ES-I3 (cell line): ENCODE data around the gene CLEC20A.

Experiments used
- H3K36me3 ChIP-seq: 2 replicates; pipeline ENCODE4 v1.6.1; 2013; ENCODE audit warnings: mild to moderate bottlenecking, low read length, control low read depth, moderate library complexity; ENCODE audit not compliant: insufficient read depth
- H3K4me1 ChIP-seq: 2 replicates; pipeline ENCODE4 v1.6.1; 2013; ENCODE audit warnings: mild to moderate bottlenecking, control low read depth, low read length; ENCODE audit not compliant: insufficient read depth
- H3K9ac ChIP-seq: 2 replicates; pipeline ENCODE4 v1.6.1; 2013; ENCODE audit warnings: low read depth, mild to moderate bottlenecking, low read length, moderate library complexity
- H3K9me3 ChIP-seq: 2 replicates; pipeline ENCODE4 v1.6.1; 2013; ENCODE audit warnings: mild to moderate bottlenecking, low read length, moderate library complexity; ENCODE audit not compliant: control insufficient read depth, insufficient read depth

CLEC20A gene

GRCh38 chr1:178534137-178534868 is 37.5 kb upstream of the CLEC20A start:
- H3K4me1 ChIP-seq = peaks cover 12% of the 10 kb centered on the region; the same call in 1 of the 2 replicates
- H3K36me3 ChIP-seq = no peaks in the 10 kb centered on the region
- no peak overlapping the region for H3K9ac ChIP-seq
- no peaks in the 10 kb centered on the region for H3K9me3 ChIP-seq

- Histone ChIP-seq H3K9me3 (no peaks in the 10 kb centered on the region), H3K4me1 (peaks cover 7% of the 10 kb centered on the region; the same call in 1 of the 2 replicates), H3K36me3 (no peaks in the 10 kb centered on the region), H3K9ac (no peak overlapping the region)
Observed at GRCh38 chr1:178533121-178533946, 36.6 kb upstream of the CLEC20A start.

GRCh38 chr1:178532392-178532791 is 35.6 kb upstream of the CLEC20A start:
- Histone ChIP-seq H3K9me3 (no peaks in the 10 kb centered on the region), H3K9ac (no peak overlapping the region), H3K4me1 (peaks cover 6% of the 10 kb centered on the region; the same call in 1 of the 2 replicates), H3K36me3 (no peaks in the 10 kb centered on the region)

GRCh38 chr1:178531887-178532286 is 35.1 kb upstream of the CLEC20A start:
- no peak overlapping the region for H3K9ac ChIP-seq
- H3K9me3 ChIP-seq = no peaks in the 10 kb centered on the region
- H3K36me3 ChIP-seq = no peaks in the 10 kb centered on the region
- H3K4me1 ChIP-seq = peaks cover 6% of the 10 kb centered on the region; the same call in 1 of the 2 replicates

DNA sequence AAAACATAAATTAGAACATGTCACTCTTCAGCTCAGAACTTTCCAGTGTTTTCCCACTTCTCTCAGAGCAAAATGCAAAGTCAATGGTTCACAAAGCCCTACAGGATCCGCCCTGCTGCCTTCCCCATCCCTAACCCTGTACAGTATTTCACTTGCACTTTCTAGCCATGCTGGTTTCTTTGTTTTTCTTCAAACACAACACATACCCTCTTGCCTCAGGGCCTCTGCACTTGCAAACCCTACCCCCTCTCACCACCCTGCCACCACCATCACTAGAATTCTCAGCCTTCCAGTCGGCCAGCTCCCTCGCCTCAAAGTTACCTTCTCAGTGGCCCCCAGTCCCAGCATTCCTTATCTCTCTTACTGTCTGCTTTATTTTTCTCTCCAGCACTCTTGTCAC is 33.7 kb upstream of the CLEC20A start:
- no peaks in the 10 kb centered on the region for H3K36me3 ChIP-seq
- H3K4me1 ChIP-seq = peaks cover 6% of the 10 kb centered on the region; the same call in 1 of the 2 replicates
- no peak overlapping the region for H3K9ac ChIP-seq
- no peaks in the 10 kb centered on the region for H3K9me3 ChIP-seq

DNA sequence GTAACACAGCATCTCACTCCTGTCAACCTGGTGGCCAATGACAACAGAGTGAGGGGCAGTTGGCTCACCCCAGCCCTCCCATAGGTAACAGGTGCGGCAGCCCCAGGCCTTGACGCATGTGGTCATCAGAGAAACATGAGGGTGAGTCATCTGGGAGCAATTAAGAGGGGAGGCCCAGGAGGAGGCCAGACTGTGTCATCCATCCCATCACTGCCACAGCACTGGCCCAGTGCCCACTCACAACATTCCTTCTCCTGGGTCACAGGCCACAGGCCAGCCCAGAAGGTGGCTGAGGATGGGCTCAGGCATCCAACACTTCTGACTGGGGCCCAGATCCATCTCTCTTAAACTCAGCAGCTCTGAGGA is 33.3 kb upstream of the CLEC20A start:
- H3K9me3 ChIP-seq = no peaks in the 10 kb centered on the region
- no peak overlapping the region for H3K9ac ChIP-seq

DNA sequence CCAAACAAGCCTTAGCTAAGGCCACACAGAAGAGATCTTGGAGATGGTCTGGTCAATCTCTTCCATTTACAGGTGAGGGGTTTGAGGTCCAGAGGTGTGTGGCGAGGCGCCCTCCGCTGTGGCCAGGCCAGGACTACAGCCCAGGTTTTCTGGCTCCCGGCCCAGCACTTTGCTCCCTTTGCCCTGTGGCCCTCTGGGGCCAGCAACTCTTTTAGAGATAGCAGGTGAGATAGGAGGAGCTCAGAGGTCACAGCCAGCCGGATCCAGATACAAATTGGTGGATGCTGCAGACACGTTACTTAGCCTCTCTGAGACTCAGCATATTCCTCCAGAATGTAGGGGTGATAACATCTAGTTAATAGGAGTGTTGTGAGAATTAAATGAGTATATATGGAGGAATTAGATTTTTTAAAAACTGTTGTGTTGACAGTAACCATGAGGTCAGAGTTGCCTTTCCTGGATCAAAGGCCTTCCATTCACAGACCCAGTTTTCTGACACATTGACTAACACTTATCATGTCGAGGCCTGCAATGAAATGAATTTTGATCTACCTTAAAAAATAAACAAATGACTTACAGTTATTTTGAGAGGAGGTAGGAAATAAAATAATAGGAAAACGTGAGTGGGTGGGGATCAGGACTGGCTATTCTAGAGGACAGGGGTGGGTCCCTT is 32.7 kb upstream of the CLEC20A start:
- no peak overlapping the region for H3K9ac ChIP-seq
- no peaks in the 10 kb centered on the region for H3K9me3 ChIP-seq
- peaks cover 6% of the 10 kb centered on the region; the same call in 1 of the 2 replicates for H3K4me1 ChIP-seq
- H3K36me3 ChIP-seq = no peaks in the 10 kb centered on the region

More for the DNA sequence above, 33.3 kb upstream of the CLEC20A start:
- Histone ChIP-seq H3K36me3 (no peaks in the 10 kb centered on the region), H3K4me1 (peaks cover 6% of the 10 kb centered on the region; the same call in 1 of the 2 replicates)

DNA sequence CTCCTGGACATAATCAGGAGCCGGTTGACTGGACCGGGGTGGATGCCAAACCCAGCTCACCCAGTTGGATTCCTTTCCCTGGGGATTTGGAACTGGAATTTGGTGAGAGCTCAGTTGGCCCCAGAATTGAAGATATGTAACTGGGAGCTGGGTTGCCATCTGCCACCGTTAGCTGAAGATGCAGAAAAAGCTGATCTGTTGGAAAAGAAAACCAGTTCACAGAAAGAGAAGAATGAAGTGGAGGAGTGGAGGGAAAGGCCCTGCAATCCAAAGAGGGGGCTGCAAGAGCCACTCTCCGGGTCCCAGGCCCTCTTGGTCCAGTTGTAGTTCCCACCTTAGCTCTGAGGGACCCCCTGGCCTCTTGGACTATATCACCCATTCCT is 32.2 kb upstream of the CLEC20A start:
- no peaks in the 10 kb centered on the region for H3K9me3 ChIP-seq
- H3K9ac ChIP-seq = no peak overlapping the region
- H3K36me3 ChIP-seq = no peaks in the 10 kb centered on the region
- peaks cover 6% of the 10 kb centered on the region; the same call in 1 of the 2 replicates for H3K4me1 ChIP-seq

- Histone ChIP-seq H3K9me3 (no peaks in the 10 kb centered on the region), H3K36me3 (no peaks in the 10 kb centered on the region), H3K9ac (no peak overlapping the region), H3K4me1 (peaks cover 6% of the 10 kb centered on the region; the same call in 1 of the 2 replicates)
Observed at GRCh38 chr1:178528228-178528952, 31.6 kb upstream of the CLEC20A start.

- no peak overlapping the region for H3K9ac ChIP-seq
- no peaks in the 10 kb centered on the region for H3K36me3 ChIP-seq
- peaks cover 6% of the 10 kb centered on the region; the same call in 1 of the 2 replicates for H3K4me1 ChIP-seq
- no peaks in the 10 kb centered on the region for H3K9me3 ChIP-seq
Observed at GRCh38 chr1:178527117-178527516, 30.4 kb upstream of the CLEC20A start.

- Histone ChIP-seq H3K9me3 (peaks cover 2% of the 10 kb centered on the region; the same call in 1 of the 2 replicates), H3K4me1 (no peaks in the 10 kb centered on the region), H3K36me3 (no peaks in the 10 kb centered on the region), H3K9ac (no peak overlapping the region)
Observed at GRCh38 chr1:178521241-178521640, 24.5 kb upstream of the CLEC20A start.

- Histone ChIP-seq H3K36me3 (no peaks in the 10 kb centered on the region), H3K9ac (no peak overlapping the region), H3K4me1 (no peaks in the 10 kb centered on the region), H3K9me3 (peaks cover 2% of the 10 kb centered on the region; the same call in 1 of the 2 replicates)
Observed at GRCh38 chr1:178520803-178521202, 24.0 kb upstream of the CLEC20A start.

DNA sequence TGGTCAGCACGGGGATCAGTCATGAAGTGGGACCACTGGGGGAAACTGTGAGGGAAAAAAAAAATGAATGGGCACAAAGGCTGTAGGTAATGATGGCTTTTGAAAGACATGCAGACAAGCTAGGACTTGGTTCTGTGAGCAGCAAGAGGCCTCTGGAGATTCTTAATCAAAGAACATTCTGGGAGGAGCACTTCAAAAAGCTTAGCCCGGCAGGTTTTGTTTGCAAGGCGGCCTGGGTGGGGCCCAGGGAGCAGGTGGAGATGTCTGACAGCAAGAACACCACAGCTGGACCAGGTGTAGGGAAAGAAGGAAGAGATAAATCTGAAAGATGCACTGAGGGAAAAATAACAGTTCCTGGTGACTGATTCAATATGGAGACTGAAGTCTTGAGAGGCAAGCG is 22.1 kb upstream of the CLEC20A start:
- Histone ChIP-seq H3K36me3 (no peaks in the 10 kb centered on the region), H3K9me3 (peaks cover 2% of the 10 kb centered on the region; the same call in 1 of the 2 replicates)

DNA sequence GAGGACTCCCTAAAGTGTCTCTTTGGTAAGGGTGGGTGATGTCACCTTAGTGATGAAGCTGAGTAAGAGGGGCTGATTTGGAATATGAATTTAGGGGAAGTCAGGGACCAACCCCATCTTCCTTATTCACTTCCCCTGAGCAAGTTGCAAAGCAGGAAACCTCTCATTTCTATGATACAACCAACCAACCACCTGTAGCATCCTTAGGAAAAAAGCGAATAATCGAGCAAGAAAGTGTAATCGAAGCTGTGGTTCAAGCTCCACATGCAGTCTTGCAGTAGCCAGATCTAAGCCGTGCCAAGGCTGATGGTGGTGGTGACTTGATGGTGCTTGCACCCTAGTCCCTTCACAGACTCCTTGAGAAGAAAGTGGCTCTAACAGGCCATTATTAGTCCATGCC is 19.3 kb upstream of the CLEC20A start:
- peaks cover 2% of the 10 kb centered on the region; the same call in 1 of the 2 replicates for H3K9me3 ChIP-seq
- H3K4me1 ChIP-seq = no peaks in the 10 kb centered on the region
- no peaks in the 10 kb centered on the region for H3K36me3 ChIP-seq
- H3K9ac ChIP-seq = no peak overlapping the region

More for the DNA sequence above, 22.1 kb upstream of the CLEC20A start:
- Histone ChIP-seq H3K4me1 (no peaks in the 10 kb centered on the region), H3K9ac (no peak overlapping the region)
